Small intestine (tissue), 7 donors: ENCODE results near the gene SLC32A1. TPM values are rescaled to one million over a fixed set of nuclear protein-coding genes. Genes with fewer than 3 reads are reported as not detected.

Experiments
- DNase-seq, 2 donors: peaks; one replicate each; pipeline versions ENCODE4 v3.0.0 to v3.0.0-alpha.2; 2013
- FAIRE-seq: peaks from 2 replicates; lab custom pipeline; 2012; peaks lifted over from hg19 to GRCh38; lab: Jason Lieb, UNC
- H3K27ac ChIP-seq, 3 donors: one replicate each; pipeline ENCODE4 v1.5.1; 2013; ENCODE audit warnings: low read length in 2 of 3, mild to moderate bottlenecking in 2 of 3, control low read depth in 1 of 3, inconsistent platforms in 1 of 3, low read depth in 1 of 3, moderate library complexity in 1 of 3
- H3K27me3 ChIP-seq, 3 donors: one replicate each; pipeline ENCODE4 v1.6.1; 2013; ENCODE audit warnings: low read length in 3 of 3, inconsistent platforms in 1 of 3; ENCODE audit not compliant: control insufficient read depth in 3 of 3, insufficient read depth in 3 of 3
- H3K36me3 ChIP-seq, 3 donors: one replicate each; pipeline ENCODE4 v1.6.1; 2013; ENCODE audit warnings: low read length in 3 of 3, inconsistent platforms in 1 of 3, low read depth in 1 of 3, mild to moderate bottlenecking in 1 of 3, moderate library complexity in 1 of 3; ENCODE audit not compliant: control insufficient read depth in 3 of 3, insufficient read depth in 2 of 3
- H3K4me1 ChIP-seq, 3 donors: one replicate each; pipeline ENCODE4 v1.6.1; 2013; ENCODE audit warnings: low read length in 2 of 3, inconsistent platforms in 1 of 3, low read depth in 1 of 3, mild to moderate bottlenecking in 1 of 3, moderate library complexity in 1 of 3; ENCODE audit not compliant: control insufficient read depth in 3 of 3, insufficient read depth in 2 of 3
- H3K4me3 ChIP-seq, 3 donors: one replicate each; pipeline ENCODE4 v1.5.1; 2013; ENCODE audit warnings: low read length in 3 of 3, control low read depth in 1 of 3, inconsistent platforms in 1 of 3, low read depth in 1 of 3, mild to moderate bottlenecking in 1 of 3, moderate library complexity in 1 of 3
- H3K9me3 ChIP-seq, 2 donors: one replicate each; pipeline ENCODE4 v1.6.1; 2013; ENCODE audit warnings: low read depth in 1 of 2, low read length in 1 of 2; ENCODE audit not compliant: control insufficient read depth in 2 of 2, insufficient read depth in 1 of 2
- WGBS, 3 donors: extraction: QIAGEN DNeasy Blood & Tissue Kit; methylation state at CpG; one replicate each; pipeline ENCODE4 v1.1.7; 2013; 5-methylcytosine and 5-hydroxymethylcytosine counted together
- polyA plus RNA-seq, 4 donors: library from polyadenylated mRNA; stranded (reverse) in 3 of 4; unstranded in 1 of 4; fragments of 200-250 nt in 3 of 4; fragments of 120-200 nt in 1 of 4; gene quantifications; one replicate each; pipeline versions ENCODE4 v1.2.1 to v1.2.3, GENCODE V29; 2013
- donor health status: healthy with polysubstance abuse.
- donor health status: control.
- donor health status: control.
- donor health status: Bipolar disorder and iron deficiency.
- donor health status: healthy.

The SLC32A1 gene
- polyA plus RNA-seq, 4 donors = 0.18 TPM; not detected in 3

- 57 to 77% (median 76%) methylated on average over 9 of the region's 9 CpGs for WGBS, 3 donors
- Histone ChIP-seq H3K27ac (no peak overlapping the region), H3K4me1 (no peaks in the 10 kb centered on the region), H3K4me3 (no peak overlapping the region), H3K27me3 (peaks cover 0 to 3% (median 0%) of the 10 kb centered on the region in 3 donors), H3K36me3 (no peaks in the 10 kb centered on the region), H3K9me3 (no peaks in the 10 kb centered on the region)
- no peak for FAIRE-seq
- no peak for DNase-seq
These were observed 27.0 kb upstream of the SLC32A1 start for GRCh38 chr20:38697306-38697705.

- DNase-seq = no peak
- no peak overlapping the region for H3K27ac ChIP-seq
- H3K4me1 ChIP-seq = no peaks in the 10 kb centered on the region
- FAIRE-seq = no peak
- H3K4me3 ChIP-seq = no peak overlapping the region
- H3K27me3 ChIP-seq = peaks cover 0 to 9% (median 0%) of the 10 kb centered on the region in 3 donors
- no peaks in the 10 kb centered on the region for H3K9me3 ChIP-seq
- WGBS, 3 donors = 80 to 85% (median 81%) methylated on average over 15 of the region's 15 CpGs
- H3K36me3 ChIP-seq = no peaks in the 10 kb centered on the region
These were observed 25.7 kb upstream of the SLC32A1 start for GRCh38 chr20:38698541-38698940.

GRCh38 chr20:38700141-38700540 lies 24.1 kb upstream of the SLC32A1 start:
- Histone ChIP-seq H3K9me3 (no peaks in the 10 kb centered on the region), H3K27me3 (peaks cover 0 to 9% (median 0%) of the 10 kb centered on the region in 3 donors), H3K36me3 (no peaks in the 10 kb centered on the region), H3K4me3 (no peak overlapping the region), H3K4me1 (no peaks in the 10 kb centered on the region), H3K27ac (no peak overlapping the region)
- no peak for FAIRE-seq
- 46 to 53% (median 48%) methylated on average over 4 of the region's 4 CpGs for WGBS, 3 donors
- no peak for DNase-seq

GRCh38 chr20:38700926-38701325 lies 23.4 kb upstream of the SLC32A1 start:
- Histone ChIP-seq H3K27me3 (peaks cover 0 to 9% (median 4%) of the 10 kb centered on the region in 3 donors), H3K9me3 (no peaks in the 10 kb centered on the region), H3K36me3 (no peaks in the 10 kb centered on the region), H3K4me1 (no peaks in the 10 kb centered on the region), H3K27ac (no peak overlapping the region), H3K4me3 (no peak overlapping the region)
- no peak for DNase-seq
- FAIRE-seq = no peak
- WGBS, 3 donors = 71 to 83% (median 79%) methylated on average over 3 of the region's 3 CpGs

GRCh38 chr20:38703526-38703925 lies 20.8 kb upstream of the SLC32A1 start:
- H3K36me3 ChIP-seq = no peaks in the 10 kb centered on the region
- FAIRE-seq (no peak), DNase-seq (no peak)
- H3K9me3 ChIP-seq = no peaks in the 10 kb centered on the region
- peaks cover 0 to 13% (median 6%) of the 10 kb centered on the region in 3 donors for H3K27me3 ChIP-seq
- H3K4me3 ChIP-seq = no peak overlapping the region
- H3K27ac ChIP-seq = no peak overlapping the region
- 59 to 83% (median 62%) methylated on average over 3 of the region's 3 CpGs for WGBS, 3 donors
- no peaks in the 10 kb centered on the region for H3K4me1 ChIP-seq

GRCh38 chr20:38704136-38704535 lies 20.1 kb upstream of the SLC32A1 start:
- FAIRE-seq (no peak), DNase-seq (no peak)
- WGBS, 3 donors = 43 to 59% (median 44%) methylated on average over 4 of the region's 4 CpGs
- Histone ChIP-seq H3K9me3 (no peaks in the 10 kb centered on the region), H3K4me1 (no peaks in the 10 kb centered on the region), H3K4me3 (no peak overlapping the region), H3K36me3 (no peaks in the 10 kb centered on the region), H3K27me3 (peaks cover 0 to 13% (median 6%) of the 10 kb centered on the region in 3 donors), H3K27ac (no peak overlapping the region)

GRCh38 chr20:38706509-38706908 lies 17.8 kb upstream of the SLC32A1 start:
- WGBS, 3 donors = 17 to 26% (median 22%) methylated on average over 7 of the region's 7 CpGs

GRCh38 chr20:38714308-38714707 lies 10.0 kb upstream of the SLC32A1 start:
- no peak overlapping the region for H3K4me3 ChIP-seq
- peaks cover 0 to 23% (median 13%) of the 10 kb centered on the region in 3 donors for H3K27me3 ChIP-seq
- no peaks in the 10 kb centered on the region for H3K4me1 ChIP-seq
- FAIRE-seq = no peak
- 25 to 35% (median 32%) methylated on average over 6 of the region's 6 CpGs for whole genome bisulfite sequencing, 3 donors
- no peaks in the 10 kb centered on the region for H3K9me3 ChIP-seq
- H3K27ac ChIP-seq = no peak overlapping the region
- DNase-seq = no peak
- no peaks in the 10 kb centered on the region for H3K36me3 ChIP-seq

More at GRCh38 chr20:38706509-38706908, 17.8 kb upstream of the SLC32A1 start:
- FAIRE-seq = no peak
- no peak for DNase-seq
- no peak overlapping the region for H3K27ac ChIP-seq
- H3K36me3 ChIP-seq = no peaks in the 10 kb centered on the region
- no peaks in the 10 kb centered on the region for H3K9me3 ChIP-seq
- peaks cover 0 to 13% (median 6%) of the 10 kb centered on the region in 3 donors for H3K27me3 ChIP-seq
- no peak overlapping the region for H3K4me3 ChIP-seq
- no peaks in the 10 kb centered on the region for H3K4me1 ChIP-seq

- Histone ChIP-seq H3K9me3 (no peaks in the 10 kb centered on the region), H3K4me1 (no peaks in the 10 kb centered on the region), H3K4me3 (no peak overlapping the region), H3K27ac (no peak overlapping the region), H3K27me3 (peaks cover 3 to 37% (median 24%) of the 10 kb centered on the region in 3 donors), H3K36me3 (no peaks in the 10 kb centered on the region)
- WGBS, 3 donors = 22 to 33% (median 26%) methylated on average over 10 of the region's 10 CpGs
- no peak for DNase-seq
- FAIRE-seq = no peak
These were observed 8.6 kb upstream of the SLC32A1 start for GRCh38 chr20:38715646-38716045.
